Left lung (tissue), 10 donors: ENCODE data around the gene SPATA13. TPM values are rescaled to one million over a fixed set of nuclear protein-coding genes. Genes with fewer than 3 reads are reported as not detected.

ENCODE experiments used
- ATAC-seq: fragments of 200-7000 bp; cut with Tn5 transposase; one replicate; pipeline ENCODE4 v1.9.1; 2020; ENCODE audit warnings: moderate library complexity
- DNase-seq, 4 donors: peaks; one replicate each; pipeline ENCODE4 v3.0.0-alpha.2; 2013 to 2020
- H3K27ac ChIP-seq, 2 donors: fragments of 200-600 bp; sonication (generic) in 1 of 2; one replicate each; pipeline versions ENCODE4 v1.5.0 to v1.8.0; 2020 to 2021
- H3K27me3 ChIP-seq, 2 donors: fragments of 200-600 bp; sonication (generic) in 1 of 2; one replicate each; pipeline versions ENCODE4 v1.5.0 to v1.8.0; 2020 to 2021
- H3K36me3 ChIP-seq, 2 donors: fragments of 200-600 bp; sonication (generic) in 1 of 2; one replicate each; pipeline versions ENCODE4 v1.5.0 to v1.8.0; 2020 to 2021
- H3K4me1 ChIP-seq, 2 donors: fragments of 200-600 bp; one replicate each; pipeline ENCODE4 v1.8.0; 2021
- H3K4me3 ChIP-seq, 2 donors: fragments of 200-600 bp; sonication (generic) in 1 of 2; one replicate each; pipeline versions ENCODE4 v1.5.0 to v1.8.0; 2020 to 2021; ENCODE audit warnings: mild to moderate bottlenecking in 1 of 2
- H3K9me3 ChIP-seq, 2 donors: fragments of 200-600 bp; sonication (generic) in 1 of 2; one replicate each; pipeline versions ENCODE4 v1.5.0 to v1.8.0; 2020 to 2021
- CTCF ChIP-seq, 2 donors: fragments of 200-600 bp; sonication (generic) in 1 of 2; IDR thresholded peaks; one replicate each; pipeline versions ENCODE4 v1.5.0 to v1.8.0; 2021; ENCODE audit warnings: antibody characterized with exemption in 2 of 2
- intact Hi-C, 2 donors: fragments of 100-400 bp; cut with DNase I; formaldehyde crosslinking; loops; one replicate each; pipeline versions ENCODE4 v1.11.2 to v1.14.2; 2022
- polyA plus RNA-seq, 6 donors: library from polyadenylated mRNA; unstranded; fragments of 120-200 nt; gene quantifications; one replicate each; pipeline ENCODE4 v1.2.1, GENCODE V29; 2013; ENCODE audit not compliant: insufficient read length in 6 of 6
- total RNA-seq, 2 donors: library from RNA; stranded (reverse); fragmentation: NEBNext Ultra II Directional; extraction: Animal tissue kit (Norgen Biotek cat#: 25700); gene quantifications; one replicate each; pipeline ENCODE4 v1.2.1, GENCODE V29; 2021
- donor health status: DM: no; HTN: yes; CAD: no.
- donor health status: DM: no; HTN: no; CAD: no.

Gene SPATA13
- total and polyA plus RNA-seq, 8 donors: 11.4 to 31.4 (median 14.7) TPM

DNA sequence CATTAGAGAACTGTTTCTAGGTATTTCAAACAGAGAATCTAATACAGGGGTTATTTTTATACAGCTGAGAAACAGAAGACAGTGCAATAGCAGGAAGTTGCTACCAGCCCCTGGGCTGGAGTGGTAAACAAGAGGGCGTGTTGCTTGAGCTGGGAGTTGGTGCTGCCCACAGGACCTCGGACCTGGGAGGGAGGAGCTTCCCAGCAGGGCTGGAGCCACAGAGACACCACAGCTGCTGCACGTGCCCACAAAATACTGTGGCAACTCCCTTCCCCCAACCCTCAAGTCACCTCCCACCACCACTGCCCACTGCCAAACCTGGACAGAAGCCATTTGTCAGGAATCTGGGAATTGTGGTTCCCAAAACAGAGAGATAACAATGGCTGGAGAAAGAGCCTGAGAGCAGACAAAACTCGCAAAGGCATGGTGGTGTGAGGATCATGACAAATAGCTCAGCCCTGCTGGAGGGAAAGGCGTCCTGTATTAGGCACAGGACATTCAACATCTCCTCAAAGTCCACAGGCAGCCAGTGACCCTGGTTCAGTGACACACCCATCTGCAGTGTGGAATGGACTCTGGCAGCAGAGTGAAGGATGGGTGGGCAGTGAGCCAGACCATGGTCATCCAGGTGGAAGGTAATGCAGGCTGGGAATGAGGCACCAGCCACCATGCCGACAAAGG lies 57.2 kb downstream of the SPATA13 start:
- Histone ChIP-seq H3K9me3 (no peaks in the 10 kb centered on the region), H3K27ac (peak overlapping the region; percentile 18 to 68), H3K27me3 (no peaks in the 10 kb centered on the region), H3K36me3 (no peaks in the 10 kb centered on the region), H3K4me1 (peaks cover 20 to 37% of the 10 kb centered on the region in 2 donors), H3K4me3 (no peak overlapping the region)
- TF ChIP-seq CTCF (IDR thresholded peaks at IDR 0.05): no peak
- intact Hi-C loops: loop anchor here in 1 of 2 donors (10.0 kb wide), 1 partner anchor 163 kb away; no protein-coding TSS in a partner anchor
- DNase-seq (peak in 1 of 4 donors; percentile 76), ATAC-seq (peak; percentile 20)

GRCh38 chr13:24218338-24218737 lies 57.8 kb downstream of the SPATA13 start:
- no peak for ATAC-seq
- no peak for TF ChIP-seq CTCF (IDR thresholded peaks at IDR 0.05)
- DNase-seq: peak in 2 of 4 donors; percentile 56 to 59

GRCh38 chr13:24218977-24219376 lies 58.5 kb downstream of the SPATA13 start:
- peak overlapping the region in 1 of 2 donors; percentile 41 for H3K27ac ChIP-seq
- DNase-seq: peak in 1 of 4 donors; percentile 29
- no peak overlapping the region for H3K4me3 ChIP-seq
- no peak for TF ChIP-seq CTCF (IDR thresholded peaks at IDR 0.05)
- intact Hi-C loops: loop anchor here in 1 of 2 donors (10.0 kb wide), 1 partner anchor 164 kb away; no protein-coding TSS in a partner anchor
- H3K36me3 ChIP-seq: peaks cover 0 to 6% of the 10 kb centered on the region in 2 donors
- ATAC-seq: no peak
- H3K4me1 ChIP-seq: peaks cover 20 to 42% of the 10 kb centered on the region in 2 donors
- H3K9me3 ChIP-seq: no peaks in the 10 kb centered on the region
- H3K27me3 ChIP-seq: no peaks in the 10 kb centered on the region

More at GRCh38 chr13:24218338-24218737, 57.8 kb downstream of the SPATA13 start:
- H3K4me3 ChIP-seq: no peak overlapping the region
- H3K27ac ChIP-seq: peak overlapping the region; percentile 18 to 68
- no peaks in the 10 kb centered on the region for H3K9me3 ChIP-seq
- H3K27me3 ChIP-seq: no peaks in the 10 kb centered on the region
- intact Hi-C loops: loop anchor here in 1 of 2 donors (10.0 kb wide), 1 partner anchor 164 kb away; no protein-coding TSS in a partner anchor
- H3K36me3 ChIP-seq: peaks cover 0 to 5% of the 10 kb centered on the region in 2 donors
- peaks cover 20 to 37% of the 10 kb centered on the region in 2 donors for H3K4me1 ChIP-seq

- TF ChIP-seq CTCF (IDR thresholded peaks at IDR 0.05): peak; percentile 65 to 81
- DNase-seq (peak in 2 of 4 donors; percentile 71 to 82), ATAC-seq (peak; percentile 89)
- peaks cover 0 to 6% of the 10 kb centered on the region in 2 donors for H3K36me3 ChIP-seq
- H3K9me3 ChIP-seq: no peaks in the 10 kb centered on the region
- H3K4me3 ChIP-seq: no peak overlapping the region
- H3K4me1 ChIP-seq: peaks cover 19 to 45% of the 10 kb centered on the region in 2 donors
- H3K27me3 ChIP-seq: no peaks in the 10 kb centered on the region
- H3K27ac ChIP-seq: peak overlapping the region; percentile 9 to 41
- intact Hi-C loops: loop anchor here in 1 of 2 donors (5.0 kb wide), 2 partner anchors 198 to 298 kb away; no protein-coding TSS in a partner anchor
Observed at GRCh38 chr13:24220086-24220703, 59.7 kb downstream of the SPATA13 start.

GRCh38 chr13:24221007-24221406 lies 60.5 kb downstream of the SPATA13 start:
- Histone ChIP-seq H3K9me3 (no peaks in the 10 kb centered on the region), H3K36me3 (peaks cover 0 to 6% of the 10 kb centered on the region in 2 donors), H3K4me1 (peaks cover 17 to 39% of the 10 kb centered on the region in 2 donors), H3K27ac (no peak overlapping the region), H3K4me3 (no peak overlapping the region), H3K27me3 (no peaks in the 10 kb centered on the region)
- ATAC-seq (peak; percentile 57), DNase-seq (no peak)
- no peak for TF ChIP-seq CTCF (IDR thresholded peaks at IDR 0.05)
- intact Hi-C loops: loop anchor here in 1 of 2 donors (5.0 kb wide), 2 partner anchors 199 to 299 kb away; no protein-coding TSS in a partner anchor
